ENCODE results near the gene HARBI1.

- TF ChIP-seq EP300 (IDR thresholded peaks at IDR 0.05) (no peak), CTCF (IDR thresholded peaks at IDR 0.05) (no peak)
Observed at GRCh38 chr11:46658259-46658658, 41.2 kb upstream of the HARBI1 start.
